Neutrophil (primary cell): ENCODE measurements around the gene SLX9.

Experiments
- H3K27ac ChIP-seq: fragments of 200-600 bp; sonication (generic); 2 replicates; pipeline ENCODE4 v1.5.1; 2016; ENCODE audit warnings: mild to moderate bottlenecking, moderate library complexity
- H3K27me3 ChIP-seq: fragments of 200-600 bp; sonication (generic); 2 replicates; pipeline ENCODE4 v1.6.0; 2016; ENCODE audit warnings: mild to moderate bottlenecking
- H3K36me3 ChIP-seq: fragments of 200-600 bp; sonication (generic); 2 replicates; pipeline ENCODE4 v1.5.1; 2017
- H3K4me1 ChIP-seq, 2 experiments: fragments of 200-600 bp in 1 of 2; sonication (generic) in 1 of 2; 1 replicate in 1 of 2; 2 replicates in 1 of 2; pipeline versions ENCODE4 v1.5.1 to v1.6.1; 2013 to 2016; ENCODE audit warnings: low read depth in 1 of 2, low read length in 1 of 2, mild to moderate bottlenecking in 1 of 2, moderate library complexity in 1 of 2; ENCODE audit not compliant: control insufficient read depth in 1 of 2, insufficient read depth in 1 of 2
- H3K4me3 ChIP-seq, 2 experiments: fragments of 200-600 bp in 1 of 2; sonication (generic) in 1 of 2; 1 replicate in 1 of 2; 2 replicates in 1 of 2; pipeline ENCODE4 v1.5.1; 2013 to 2016; ENCODE audit warnings: low read depth in 1 of 2, low read length in 1 of 2, mild to moderate bottlenecking in 1 of 2, moderate library complexity in 1 of 2
- H3K9me3 ChIP-seq: fragments of 200-600 bp; sonication (generic); 2 replicates; pipeline ENCODE4 v1.5.1; 2016
- TF ChIP-seq, protein P1 (sequence below): fragments of 200-600 bp; sonication (generic); IDR thresholded peaks from 2 replicates; pipeline ENCODE4 v1.5.1; 2016; ENCODE audit warnings: antibody characterized with exemption

SLX9 gene

DNA sequence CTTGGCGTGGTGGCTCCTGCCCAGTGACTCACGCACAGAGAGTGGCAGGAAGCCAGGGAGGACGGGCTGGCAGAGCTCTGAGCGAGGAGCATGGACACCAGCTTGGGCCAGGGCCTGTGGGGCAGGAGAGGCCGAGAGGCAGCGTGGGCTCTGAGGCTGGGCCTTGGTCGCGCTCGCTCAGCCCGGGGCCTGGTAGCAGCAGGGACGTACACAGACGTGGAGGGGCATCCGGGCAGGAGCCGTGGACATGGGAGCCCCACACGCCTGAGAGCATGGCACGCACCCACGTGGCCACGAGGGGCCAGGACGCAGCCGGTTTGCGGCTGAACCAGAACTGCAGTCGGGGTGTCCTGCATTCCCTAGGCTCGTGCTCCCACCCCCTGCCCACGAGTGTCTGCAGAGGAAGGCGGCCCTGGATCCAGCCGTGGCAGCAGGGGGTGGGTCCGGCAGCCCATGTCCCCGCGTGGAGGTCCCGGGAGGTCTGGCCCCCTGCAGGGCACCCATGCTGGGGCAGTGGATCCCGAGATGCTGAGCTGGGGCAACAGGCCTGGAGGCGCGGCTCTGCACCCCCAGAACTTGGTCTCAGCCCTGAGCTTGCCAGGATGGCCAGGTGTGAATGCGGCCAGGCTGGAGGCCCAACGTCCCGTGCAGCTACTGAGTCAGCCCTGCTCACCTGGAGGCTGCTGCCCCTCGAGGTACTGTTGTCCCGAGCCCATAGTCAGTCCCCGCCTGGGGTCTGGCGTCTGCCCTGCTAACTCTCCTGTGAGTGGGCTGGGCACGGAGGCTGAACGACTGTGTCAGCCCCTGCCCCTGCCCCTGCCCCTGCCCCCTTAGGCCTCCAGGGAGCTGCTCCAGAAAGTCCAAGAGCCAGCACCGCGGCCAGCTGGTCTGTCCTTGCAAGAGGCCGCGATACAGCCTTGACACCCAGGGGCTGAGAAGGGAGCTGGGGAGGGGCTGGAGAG is 61.6 kb downstream of the SLX9 start:
- Histone ChIP-seq H3K9me3 (no peaks in the 10 kb centered on the region), H3K27ac (no peak overlapping the region), H3K4me1 (no peaks in the 10 kb centered on the region), H3K36me3 (no peaks in the 10 kb centered on the region), H3K27me3 (peaks cover 12% of the 10 kb centered on the region), H3K4me3 (no peak overlapping the region)
- TF ChIP-seq, protein P1, sequence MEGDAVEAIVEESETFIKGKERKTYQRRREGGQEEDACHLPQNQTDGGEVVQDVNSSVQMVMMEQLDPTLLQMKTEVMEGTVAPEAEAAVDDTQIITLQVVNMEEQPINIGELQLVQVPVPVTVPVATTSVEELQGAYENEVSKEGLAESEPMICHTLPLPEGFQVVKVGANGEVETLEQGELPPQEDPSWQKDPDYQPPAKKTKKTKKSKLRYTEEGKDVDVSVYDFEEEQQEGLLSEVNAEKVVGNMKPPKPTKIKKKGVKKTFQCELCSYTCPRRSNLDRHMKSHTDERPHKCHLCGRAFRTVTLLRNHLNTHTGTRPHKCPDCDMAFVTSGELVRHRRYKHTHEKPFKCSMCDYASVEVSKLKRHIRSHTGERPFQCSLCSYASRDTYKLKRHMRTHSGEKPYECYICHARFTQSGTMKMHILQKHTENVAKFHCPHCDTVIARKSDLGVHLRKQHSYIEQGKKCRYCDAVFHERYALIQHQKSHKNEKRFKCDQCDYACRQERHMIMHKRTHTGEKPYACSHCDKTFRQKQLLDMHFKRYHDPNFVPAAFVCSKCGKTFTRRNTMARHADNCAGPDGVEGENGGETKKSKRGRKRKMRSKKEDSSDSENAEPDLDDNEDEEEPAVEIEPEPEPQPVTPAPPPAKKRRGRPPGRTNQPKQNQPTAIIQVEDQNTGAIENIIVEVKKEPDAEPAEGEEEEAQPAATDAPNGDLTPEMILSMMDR, result no peak

DNA sequence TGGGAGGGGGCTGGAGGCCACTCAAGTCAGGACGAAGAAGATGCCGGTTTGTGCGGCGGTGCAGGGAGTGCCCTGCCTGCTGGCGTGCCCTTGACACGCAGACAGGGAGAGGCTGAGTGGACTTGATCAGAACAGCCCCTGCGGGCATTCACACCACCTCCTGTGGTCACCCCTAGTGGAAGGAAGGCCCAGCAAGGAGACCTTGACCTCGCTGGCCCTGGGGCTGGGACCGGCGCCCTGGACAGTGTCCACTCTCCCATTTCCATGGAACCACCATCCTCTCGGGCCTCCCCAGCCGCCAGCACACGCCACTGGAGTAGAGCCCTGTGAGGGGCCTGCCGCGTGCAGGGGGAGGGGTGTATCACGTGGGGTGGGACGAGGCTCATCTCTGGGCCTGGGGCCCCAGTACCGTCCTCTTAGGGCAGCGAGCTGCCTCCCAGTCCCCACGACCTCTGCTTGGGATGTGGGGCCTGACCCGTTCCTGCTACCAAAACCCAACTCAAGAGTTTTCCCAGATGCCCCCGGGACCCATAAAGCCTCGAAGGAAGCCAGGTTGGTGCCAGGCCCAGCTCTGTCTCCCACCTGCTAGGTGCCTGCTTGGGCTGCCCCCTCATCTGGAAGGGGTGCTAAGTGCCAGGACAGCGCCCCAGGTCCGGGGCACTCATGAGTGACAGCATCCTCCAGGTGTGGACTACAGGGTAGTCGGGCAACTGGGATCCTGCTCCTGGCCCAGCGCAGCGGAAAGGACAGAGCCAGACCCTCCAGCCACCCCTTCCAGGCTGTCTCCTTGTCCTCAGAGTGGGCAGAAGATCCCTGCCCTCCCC is 62.8 kb downstream of the SLX9 start:
- H3K27me3 ChIP-seq, result peaks cover 24% of the 10 kb centered on the region
- TF ChIP-seq, protein P1, result no peak
- H3K9me3 ChIP-seq, result no peaks in the 10 kb centered on the region
- no peak overlapping the region for H3K4me3 ChIP-seq
- no peaks in the 10 kb centered on the region for H3K36me3 ChIP-seq
- H3K4me1 ChIP-seq, result no peaks in the 10 kb centered on the region
- H3K27ac ChIP-seq, result no peak overlapping the region

DNA sequence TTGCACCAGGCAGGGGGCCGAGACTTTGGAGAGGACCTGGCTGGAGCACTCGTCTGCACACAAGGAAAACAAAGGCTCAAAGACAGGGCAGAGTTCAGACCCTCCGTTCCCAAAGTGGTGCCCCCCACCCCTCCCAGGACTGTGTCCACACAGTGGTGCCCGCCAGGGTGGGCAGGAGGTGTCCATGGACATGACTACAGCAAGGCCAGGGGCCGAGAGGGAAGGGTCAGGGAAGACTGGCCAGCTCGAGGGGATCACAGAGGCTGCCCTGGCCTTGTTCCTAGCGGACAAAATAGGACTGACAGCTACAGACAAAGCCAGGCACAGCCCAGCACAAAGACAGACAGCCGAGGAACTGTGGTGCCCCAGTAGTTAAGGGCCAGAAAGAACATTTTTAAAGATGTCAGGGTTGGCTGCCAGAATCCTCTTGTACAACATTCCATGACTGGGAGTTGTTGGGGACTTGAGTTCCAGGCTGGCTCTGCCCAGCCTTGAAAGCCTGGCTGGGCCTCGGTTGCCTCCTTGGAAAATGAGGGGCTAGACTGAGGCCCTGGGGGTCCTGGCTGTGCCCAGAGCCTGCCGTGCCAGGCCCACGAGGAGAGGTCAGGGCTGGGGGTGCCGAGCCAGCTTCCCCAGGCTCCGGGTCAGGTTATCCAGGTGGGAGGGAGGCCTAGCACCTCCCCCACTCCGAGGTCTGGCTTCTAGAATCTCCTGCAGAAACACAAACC is 63.7 kb downstream of the SLX9 start:
- no peaks in the 10 kb centered on the region for H3K9me3 ChIP-seq
- TF ChIP-seq, protein P1, result no peak
- no peaks in the 10 kb centered on the region for H3K4me1 ChIP-seq
- H3K36me3 ChIP-seq, result no peaks in the 10 kb centered on the region
- no peak overlapping the region for H3K27ac ChIP-seq
- peaks cover 31% of the 10 kb centered on the region for H3K27me3 ChIP-seq
- no peak overlapping the region for H3K4me3 ChIP-seq

DNA sequence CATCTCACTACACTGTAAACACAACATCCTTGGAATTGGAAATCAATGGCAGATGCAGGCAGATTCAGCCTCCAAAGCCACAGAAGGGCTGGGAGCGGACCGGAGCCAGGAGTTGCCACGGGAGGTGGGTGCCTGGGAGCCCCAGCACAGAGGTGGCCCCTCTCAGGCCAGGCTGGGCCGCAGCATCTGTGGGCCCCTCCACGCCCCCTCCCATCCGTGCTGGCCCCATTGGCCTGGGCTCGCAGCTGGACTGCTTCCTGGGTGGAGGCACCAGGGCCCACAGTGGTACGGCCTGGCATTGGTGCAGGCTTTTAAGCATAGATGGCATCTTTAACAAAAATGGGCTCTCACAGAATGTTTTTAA is 64.2 kb downstream of the SLX9 start:
- Histone ChIP-seq H3K4me3 (no peak overlapping the region), H3K27me3 (peaks cover 34% of the 10 kb centered on the region), H3K36me3 (no peaks in the 10 kb centered on the region), H3K4me1 (no peaks in the 10 kb centered on the region), H3K27ac (no peak overlapping the region), H3K9me3 (no peaks in the 10 kb centered on the region)
- TF ChIP-seq, protein P1, result no peak

DNA sequence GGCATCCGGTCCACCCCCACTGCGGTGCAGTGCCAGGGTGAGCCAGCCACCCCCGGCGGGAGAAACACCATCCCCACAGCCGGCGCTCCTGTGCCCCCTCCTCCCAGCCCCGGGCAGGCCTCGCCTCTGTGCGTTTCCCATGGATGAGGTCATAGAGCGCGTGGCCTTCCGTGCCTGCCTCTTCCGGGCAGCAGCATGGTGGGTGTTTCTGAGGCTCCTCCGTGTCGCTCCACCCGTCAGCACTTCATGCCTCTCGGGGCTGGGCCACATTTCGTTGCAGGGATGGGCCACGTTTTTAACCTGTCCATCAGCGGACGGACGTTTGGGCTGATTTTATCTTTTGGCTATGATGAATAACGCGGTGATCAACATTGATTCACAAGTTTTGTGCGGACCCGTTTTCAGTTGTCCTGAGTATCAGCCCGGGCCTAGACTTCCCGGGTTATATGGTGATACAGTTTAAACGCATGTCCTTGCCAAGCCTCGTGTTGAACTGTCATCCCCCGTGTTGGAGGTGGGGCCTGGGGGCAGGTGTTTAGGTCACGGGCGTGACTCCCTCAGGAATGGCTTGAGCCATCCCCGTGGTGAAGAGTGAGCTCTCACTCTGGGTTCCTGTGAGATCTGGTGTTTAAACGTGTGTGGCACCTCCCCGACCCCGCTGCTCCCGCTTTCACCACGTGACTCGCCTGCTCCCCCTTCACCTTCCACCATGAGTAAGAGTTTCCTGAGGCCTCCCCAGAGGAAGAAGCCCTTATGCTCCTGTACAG is 64.8 kb downstream of the SLX9 start:
- no peaks in the 10 kb centered on the region for H3K36me3 ChIP-seq
- no peaks in the 10 kb centered on the region for H3K9me3 ChIP-seq
- H3K4me1 ChIP-seq, result no peaks in the 10 kb centered on the region
- peaks cover 41% of the 10 kb centered on the region for H3K27me3 ChIP-seq
- no peak overlapping the region for H3K27ac ChIP-seq
- TF ChIP-seq, protein P1, result no peak
- H3K4me3 ChIP-seq, result no peak overlapping the region
